Testis (tissue), 2 donors: Measurements from ENCODE around the gene GRAP.
"Not testable (repeated sequence)": the region's sequence is repeated elsewhere in the genome, so short reads cannot be mapped to it uniquely, and the experiment has no call there.

Experiments used
- POLR2A ChIP-seq: fragments of 450-650 bp; IDR thresholded peaks from one replicate; pipeline ENCODE4 v1.6.1; 2017; ENCODE audit warnings: antibody characterized with exemption, mild to moderate bottlenecking, moderate library complexity
- TF ChIP-seq, protein P1 (sequence below), 3 experiments: fragments of 450-650 bp in 2 of 3; fragments of 200-600 bp in 1 of 3; sonication (generic) in 1 of 3; IDR thresholded peaks; one replicate each; pipeline ENCODE4 v1.5.1; 2016 to 2019; ENCODE audit warnings: antibody characterized with exemption in 3 of 3, mild to moderate bottlenecking in 2 of 3, moderate library complexity in 1 of 3

DNA sequence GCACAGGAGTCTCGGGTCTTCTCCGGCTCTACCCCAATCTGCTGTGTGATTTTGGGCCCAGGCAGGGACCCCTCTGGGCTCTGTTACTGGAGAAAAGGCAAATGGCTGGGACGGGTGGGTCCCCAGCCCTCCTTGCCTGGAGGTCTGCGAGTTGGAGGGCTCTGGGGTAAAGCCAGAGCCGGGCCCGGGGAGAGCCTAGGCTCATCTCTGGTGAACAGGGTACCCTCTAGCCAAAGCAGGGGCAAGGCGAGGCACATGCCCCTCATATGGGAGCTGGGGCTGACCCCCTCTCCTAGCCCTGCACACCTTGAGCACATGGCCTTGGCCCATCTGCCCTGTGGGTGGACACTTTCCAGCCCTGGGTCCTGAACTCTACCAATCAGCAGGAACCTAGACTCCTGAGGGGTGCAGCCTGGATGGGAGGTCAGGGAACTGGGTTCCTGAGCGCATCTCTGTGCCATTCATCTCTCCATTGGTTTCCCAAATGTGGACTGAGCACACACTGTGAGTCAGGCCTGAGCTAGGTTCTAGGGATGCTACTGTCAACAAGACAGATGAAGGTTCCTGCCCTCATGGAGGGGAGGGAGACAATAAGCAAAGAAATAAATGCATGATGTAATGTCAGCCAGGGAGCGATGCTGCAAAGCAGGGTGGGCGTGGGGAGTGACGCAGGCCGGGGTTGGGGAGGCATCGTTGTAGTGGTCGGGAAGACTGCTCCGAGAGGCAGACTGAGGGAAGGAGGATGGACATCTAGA lies 47.1 kb upstream of the GRAP start:
- TF ChIP-seq, protein P1, sequence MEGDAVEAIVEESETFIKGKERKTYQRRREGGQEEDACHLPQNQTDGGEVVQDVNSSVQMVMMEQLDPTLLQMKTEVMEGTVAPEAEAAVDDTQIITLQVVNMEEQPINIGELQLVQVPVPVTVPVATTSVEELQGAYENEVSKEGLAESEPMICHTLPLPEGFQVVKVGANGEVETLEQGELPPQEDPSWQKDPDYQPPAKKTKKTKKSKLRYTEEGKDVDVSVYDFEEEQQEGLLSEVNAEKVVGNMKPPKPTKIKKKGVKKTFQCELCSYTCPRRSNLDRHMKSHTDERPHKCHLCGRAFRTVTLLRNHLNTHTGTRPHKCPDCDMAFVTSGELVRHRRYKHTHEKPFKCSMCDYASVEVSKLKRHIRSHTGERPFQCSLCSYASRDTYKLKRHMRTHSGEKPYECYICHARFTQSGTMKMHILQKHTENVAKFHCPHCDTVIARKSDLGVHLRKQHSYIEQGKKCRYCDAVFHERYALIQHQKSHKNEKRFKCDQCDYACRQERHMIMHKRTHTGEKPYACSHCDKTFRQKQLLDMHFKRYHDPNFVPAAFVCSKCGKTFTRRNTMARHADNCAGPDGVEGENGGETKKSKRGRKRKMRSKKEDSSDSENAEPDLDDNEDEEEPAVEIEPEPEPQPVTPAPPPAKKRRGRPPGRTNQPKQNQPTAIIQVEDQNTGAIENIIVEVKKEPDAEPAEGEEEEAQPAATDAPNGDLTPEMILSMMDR (IDR thresholded peaks at IDR 0.05) = not testable (repeated sequence)
- not testable (repeated sequence) for TF ChIP-seq POLR2A
